Activated naive CD4-positive, alpha-beta T cell (primary cell): ENCODE results near the gene LRP11.
"Not testable (repeated sequence)": the region's sequence is repeated elsewhere in the genome, so short reads cannot be mapped to it uniquely, and the experiment has no call there.

Experiments
- DNase-seq, 4 experiments: peaks; one replicate each; lab custom pipeline; 2025; lab: John Stamatoyannopoulos, UW

Gene LRP11

DNA sequence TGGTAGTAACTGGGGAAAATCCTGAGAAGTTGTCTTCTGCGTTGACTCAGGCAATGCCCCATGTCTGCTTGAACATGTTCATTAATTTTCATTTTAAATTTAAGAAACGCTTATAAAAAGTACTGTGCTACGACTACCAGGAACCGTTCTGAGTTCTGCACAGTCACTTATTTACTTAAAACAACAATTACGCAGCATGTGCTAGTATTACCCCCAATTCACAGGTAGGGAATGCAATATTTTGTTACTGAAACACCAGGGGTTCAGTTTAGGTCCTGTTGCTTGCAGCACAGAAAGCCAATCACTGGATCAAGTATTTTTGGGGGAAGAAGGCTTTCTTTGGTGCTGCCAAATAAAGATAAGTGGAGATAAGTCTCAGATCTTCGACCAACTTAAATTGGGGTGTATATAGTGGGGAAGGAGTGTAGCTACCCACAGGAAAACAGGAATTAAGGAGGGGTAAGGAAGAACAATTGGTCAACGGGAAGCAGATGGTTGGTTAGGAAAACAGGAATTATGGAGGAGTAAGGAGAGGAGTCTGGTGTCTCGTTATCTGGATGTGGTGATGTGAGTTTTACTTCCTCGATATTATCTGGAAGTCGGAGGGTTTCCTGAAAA lies 5.2 kb upstream of the LRP11 start:
- no peak for DNase-seq

DNA sequence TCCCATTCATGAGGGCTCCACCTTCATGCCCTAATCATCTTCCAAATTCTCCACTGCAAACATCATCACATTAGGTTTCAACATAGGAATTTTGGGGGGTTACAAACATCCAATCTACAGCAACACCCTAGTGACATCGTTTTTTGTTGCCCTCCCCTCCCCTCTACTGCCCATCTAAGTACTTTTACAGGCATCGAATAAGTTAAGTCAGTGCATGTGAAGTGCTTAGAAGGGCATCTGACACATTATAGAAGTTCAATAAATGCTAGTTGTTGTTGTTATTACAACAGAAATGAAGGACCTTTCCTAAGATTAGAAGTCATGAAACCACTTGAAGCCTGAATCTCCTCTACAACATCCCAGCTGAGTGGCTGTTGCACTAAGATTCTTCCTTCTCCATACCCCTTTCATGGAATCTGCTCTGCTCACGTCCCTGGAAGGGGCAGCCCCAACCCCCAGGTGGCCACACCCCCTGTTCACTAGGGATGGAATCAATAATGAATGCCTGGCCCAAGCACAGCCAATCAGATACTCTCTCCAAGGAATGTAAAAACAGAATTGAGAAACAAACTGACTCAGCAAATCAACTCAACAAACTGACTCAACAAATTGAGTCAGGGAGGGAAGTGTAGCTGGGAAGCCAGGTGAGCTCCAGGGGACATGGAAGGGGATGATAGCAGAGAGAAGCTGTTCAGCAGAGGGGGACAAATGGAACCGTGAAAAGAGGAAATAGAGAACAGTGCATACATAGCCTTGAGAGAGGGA lies 3.9 kb upstream of the LRP11 start:
- no peak for DNase-seq

DNA sequence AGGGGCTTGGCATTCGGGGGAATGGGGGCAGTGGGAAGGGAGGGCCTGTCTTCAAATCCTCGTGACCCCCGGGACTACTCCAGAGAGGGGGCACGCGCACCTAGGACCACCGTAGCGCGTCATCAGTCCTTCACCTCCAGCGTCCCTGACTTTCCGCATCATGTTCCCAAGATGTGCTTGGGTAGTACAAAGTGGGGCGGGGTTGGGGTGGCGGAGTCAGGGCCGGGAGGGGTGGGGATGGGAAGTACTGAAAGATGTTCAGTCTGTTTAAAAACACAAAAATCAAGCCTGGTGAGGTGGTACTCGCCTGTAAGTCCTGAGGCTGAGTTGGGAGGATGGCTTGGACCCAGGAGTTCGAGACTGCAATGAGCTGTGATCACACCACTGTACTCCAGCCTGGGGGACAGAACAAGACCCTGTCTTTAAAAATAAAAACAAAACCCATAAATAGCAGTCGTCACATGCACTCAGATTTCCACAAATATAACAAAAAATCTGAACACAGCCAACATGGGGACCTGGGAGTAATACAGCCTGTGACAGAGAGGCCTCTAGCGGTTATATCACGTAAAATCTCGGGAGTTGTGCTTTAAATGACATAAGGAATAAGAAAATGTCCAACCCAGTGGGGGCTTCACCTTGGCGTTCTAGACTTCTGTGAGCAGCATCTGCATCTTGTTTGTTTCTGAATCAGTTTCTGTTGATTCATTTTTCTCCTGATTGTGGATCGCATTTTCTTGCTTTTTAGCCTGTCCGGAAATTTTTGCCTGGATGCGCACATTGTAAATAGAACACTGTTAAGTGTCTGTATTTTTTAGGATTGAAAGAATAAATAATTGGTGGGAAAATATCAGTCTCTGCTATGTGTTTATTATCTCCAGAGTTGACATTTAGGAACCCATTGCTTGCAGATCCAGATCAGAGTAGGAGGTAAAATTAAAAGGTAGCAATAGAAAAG lies 698 bp upstream of the LRP11 start:
- no peak for DNase-seq

DNA sequence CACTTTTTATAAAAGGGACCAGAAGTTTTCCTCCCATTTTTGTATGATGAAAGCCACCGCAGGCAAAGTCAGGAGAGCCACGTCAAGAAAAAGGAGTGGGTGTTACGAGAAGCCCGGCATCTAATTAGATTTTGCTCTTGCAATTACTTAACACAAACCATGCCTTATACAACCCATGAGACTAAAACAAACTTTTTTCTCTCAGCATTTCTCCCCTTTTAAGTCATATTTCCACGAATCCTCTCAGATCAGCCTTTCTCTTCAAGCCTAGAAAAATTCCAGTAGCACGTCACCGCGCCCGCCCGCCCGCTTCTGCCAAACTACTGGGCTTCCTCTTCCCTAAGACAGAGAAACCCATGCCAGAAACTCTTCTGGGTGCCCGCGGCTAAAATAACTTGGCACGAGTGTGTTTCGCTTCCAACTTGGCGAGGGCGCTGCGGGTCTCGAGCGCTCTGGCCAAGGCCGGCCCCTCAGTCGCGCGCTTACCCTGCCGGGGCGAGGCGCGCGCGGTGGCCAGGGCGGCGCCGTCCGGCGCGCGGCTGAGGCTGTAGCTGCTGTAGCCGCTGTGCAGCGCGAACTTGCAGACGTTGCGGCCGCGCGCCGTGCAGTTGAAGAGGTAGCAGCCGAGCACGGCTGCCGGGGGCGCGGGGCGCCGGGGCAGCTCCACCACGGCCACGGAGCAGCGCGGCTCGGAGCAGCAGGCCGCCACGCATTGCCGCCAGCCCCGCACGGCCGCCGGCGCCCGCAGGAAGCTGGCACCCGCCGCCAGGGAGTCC lies 1.0 kb downstream of the LRP11 start:
- peak in 1 of 4 experiments; percentile 18 for DNase-seq

DNA sequence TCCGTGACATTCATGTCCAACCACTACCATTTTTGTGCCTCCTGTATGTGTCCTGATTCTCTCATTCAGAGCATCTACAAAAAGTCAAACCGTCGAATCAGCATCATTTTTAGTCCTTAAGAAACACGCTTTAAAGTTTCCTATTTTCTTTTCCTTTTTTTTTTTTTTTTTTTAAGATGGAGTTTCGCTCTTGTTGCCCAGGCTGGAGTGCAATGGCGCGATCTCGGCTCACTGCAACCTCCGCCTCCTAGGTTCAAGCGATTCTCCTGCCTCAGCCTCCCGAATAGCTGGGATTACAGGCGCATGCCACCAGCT lies 1.8 kb downstream of the LRP11 start:
- not testable (repeated sequence) for DNase-seq

DNA sequence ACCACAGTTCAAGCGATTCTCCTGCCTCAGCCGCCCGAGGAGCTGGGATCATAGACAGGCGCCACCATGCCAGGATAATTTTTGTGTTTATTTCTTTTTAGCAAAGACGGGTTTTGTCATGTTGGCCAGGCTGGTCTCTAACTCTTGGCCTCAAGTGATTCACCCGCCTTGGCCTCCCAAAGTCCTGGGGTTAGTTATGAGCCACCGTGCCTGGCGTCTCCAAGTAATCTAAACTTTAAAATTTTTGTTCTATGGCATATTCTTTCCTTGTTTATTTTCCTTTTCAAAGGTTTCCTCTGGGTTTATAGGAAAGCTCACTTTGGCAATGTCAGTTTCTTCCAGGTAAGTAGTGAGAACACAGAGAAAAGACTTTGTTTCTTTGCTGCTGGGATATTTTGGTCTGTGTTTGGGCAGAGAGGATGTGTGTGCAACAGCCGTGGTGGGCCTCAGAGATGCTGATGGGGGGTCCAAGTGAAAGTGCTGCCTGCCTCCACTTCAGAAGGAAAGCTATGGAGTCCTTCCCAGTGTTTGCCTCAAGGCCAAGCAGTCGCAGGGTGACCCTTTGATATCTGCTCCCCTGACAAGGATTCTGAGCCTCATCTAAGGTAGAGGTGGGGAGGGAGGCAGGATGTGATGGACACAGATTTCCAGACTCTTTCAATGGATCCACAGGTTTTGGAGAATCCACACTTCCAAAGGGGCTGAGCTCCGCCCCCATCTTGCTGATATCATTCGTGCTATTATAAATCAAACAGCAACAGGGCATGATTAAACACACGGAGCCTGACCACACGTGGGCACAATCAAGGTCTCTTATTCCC lies 2.3 kb downstream of the LRP11 start:
- no peak for DNase-seq

DNA sequence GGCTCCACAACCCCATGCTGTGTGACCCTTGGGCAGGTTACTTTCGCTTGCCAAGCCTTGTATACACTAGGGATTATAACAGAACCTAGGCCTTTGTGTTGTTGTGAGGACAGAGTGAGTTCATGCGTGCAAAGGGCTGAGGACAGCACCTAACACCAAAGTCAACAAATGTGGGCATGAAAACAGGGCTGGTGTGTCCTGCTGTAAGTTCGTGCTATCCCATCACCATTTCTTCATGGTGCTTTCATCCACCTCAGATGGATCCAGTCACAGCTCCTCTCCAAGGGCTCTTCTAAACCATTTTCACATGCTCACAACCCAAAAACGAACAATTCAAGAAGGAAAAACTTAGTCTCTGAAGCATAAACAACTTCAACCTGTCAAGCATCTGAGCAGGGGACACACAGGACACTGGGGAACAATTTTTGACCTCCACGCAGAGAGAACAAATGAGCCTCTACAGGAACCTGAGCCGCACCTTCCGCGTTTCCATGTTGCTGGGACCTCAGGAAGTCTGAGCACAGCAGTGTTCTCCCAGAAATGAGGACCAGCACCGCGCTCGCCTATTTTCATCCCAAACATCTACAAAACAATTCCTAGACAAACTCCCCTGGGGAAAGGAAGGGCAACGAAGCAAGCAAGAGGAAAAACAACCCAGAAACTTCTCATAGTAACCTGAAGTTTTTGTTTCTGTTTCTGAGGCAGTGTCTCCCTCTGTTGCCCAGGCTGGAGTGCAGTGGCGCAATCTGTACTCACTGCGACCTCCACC lies 3.1 kb downstream of the LRP11 start:
- DNase-seq: no peak

DNA sequence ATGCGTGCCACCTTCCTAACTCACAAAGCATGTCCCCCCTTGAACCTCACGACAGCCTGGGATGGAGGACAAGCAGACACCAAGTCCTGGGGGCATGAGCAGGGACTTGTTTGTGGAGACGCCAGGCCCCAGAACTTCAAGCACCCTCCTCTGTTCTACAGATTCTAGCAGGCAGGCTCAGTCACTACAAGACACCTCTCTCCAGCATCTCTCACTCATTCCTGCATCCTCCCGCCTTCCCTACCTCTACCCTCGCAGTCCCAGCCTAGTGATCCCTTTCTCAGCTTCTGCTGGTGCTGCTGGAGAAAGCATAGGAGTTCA lies 3.7 kb downstream of the LRP11 start:
- DNase-seq: no peak

DNA sequence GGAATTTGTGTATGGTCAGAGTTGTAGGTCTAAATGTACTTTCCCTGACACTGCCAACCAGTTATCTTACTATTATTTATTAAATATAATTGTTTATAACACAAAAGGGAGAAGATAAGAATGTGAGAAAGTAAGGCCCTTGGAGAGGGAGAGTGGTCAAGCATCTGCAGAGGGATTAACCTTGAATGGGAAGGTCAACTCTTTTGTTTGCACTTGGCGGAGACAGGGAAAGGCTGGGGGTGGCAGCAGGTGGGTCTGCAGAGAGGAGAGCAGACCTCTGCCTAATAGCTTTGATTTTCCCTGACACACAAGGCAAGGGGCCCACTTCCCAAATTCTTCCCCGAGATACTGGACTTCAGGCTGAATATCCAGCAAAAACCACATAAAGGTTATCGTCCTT lies 4.2 kb downstream of the LRP11 start:
- no peak for DNase-seq

DNA sequence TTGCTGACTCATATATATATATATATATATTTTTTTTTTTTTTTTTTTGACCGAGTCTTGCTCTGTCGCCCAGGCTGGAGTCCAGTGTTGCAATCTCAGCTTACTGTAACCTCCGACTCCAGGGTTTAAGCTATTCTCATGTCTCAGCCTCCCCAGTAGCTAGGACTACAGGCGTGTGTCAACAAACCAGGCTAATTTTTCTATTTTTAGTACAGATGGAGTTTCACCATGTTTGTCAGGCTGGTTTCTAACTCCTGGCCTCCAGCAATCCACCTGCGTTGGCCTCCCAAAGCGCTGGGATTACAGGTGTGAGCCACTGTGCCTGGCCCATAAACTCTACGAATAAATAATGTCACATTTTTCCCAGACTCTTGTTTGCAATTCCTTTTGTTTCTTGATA lies 4.8 kb downstream of the LRP11 start:
- DNase-seq: no peak

DNA sequence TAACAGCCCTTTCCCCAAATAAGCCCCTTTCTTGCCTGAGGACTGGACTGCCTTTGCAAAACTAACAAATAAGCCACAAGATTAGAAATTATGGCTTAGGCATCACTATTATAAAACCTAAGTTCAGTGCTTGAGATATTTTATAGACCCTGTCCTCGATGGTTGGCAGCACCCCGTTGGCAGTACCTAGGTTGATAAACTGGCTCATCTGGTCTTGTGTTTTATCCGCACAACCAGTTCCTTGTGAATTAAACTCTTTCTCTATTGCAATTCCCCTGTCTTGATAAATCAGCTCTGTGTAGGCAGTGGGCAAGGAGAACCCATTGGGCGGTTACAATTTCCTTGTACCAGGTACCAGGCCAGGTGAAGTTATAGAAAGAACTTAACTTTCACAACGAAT lies 6.6 kb downstream of the LRP11 start:
- no peak for DNase-seq

DNA sequence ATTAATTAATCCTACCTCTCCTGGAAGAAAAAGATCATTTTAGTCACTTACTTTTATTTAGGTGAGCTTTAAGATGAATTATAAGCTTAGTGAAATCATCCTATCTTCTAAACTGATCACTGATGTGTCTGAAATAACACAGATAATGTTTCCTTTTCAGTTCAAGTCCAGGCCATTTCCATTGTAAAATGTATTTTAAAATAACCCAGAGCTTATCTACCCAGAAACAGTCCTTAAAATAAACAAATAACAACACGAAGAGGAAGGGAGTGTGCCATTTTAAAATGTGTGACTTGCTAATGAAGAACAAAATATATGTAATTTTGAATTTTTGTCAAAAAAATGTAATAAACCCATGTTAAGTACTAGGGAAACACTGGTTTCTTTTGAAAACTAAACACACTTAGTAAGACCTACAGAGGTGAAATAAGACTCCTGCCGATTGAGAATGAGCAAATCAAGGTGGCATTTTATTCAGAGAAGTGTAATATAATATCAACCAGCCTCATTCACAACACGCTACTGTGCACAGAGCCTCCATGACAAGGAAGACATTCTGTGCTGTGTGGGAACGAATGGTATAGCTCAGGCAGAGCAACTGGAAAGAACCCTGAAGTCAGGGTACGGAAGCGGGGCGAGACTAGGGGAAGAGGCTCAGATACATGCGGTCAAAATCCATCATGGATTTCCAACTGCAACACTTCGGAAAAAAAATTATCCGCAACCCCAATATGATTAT lies 7.7 kb downstream of the LRP11 start:
- no peak for DNase-seq

DNA sequence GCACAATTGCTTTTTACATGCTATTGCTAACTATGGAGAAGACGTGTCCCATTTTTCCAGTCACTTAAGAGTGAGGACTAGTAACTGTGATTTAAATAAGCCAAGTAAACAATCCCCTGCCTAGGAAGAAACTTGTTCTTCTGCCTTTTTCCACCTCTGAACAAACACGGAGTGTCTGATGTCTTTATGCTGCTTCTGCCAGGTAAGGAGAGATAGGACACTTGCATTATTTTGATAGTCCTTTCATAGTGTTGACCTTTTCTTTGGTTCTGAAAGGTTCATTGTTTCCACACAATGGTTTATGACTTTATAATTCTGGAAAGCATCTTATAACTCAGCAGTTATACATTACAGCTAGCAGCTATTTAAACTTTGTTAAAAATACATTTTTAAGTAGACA lies 8.4 kb downstream of the LRP11 start:
- DNase-seq: no peak

DNA sequence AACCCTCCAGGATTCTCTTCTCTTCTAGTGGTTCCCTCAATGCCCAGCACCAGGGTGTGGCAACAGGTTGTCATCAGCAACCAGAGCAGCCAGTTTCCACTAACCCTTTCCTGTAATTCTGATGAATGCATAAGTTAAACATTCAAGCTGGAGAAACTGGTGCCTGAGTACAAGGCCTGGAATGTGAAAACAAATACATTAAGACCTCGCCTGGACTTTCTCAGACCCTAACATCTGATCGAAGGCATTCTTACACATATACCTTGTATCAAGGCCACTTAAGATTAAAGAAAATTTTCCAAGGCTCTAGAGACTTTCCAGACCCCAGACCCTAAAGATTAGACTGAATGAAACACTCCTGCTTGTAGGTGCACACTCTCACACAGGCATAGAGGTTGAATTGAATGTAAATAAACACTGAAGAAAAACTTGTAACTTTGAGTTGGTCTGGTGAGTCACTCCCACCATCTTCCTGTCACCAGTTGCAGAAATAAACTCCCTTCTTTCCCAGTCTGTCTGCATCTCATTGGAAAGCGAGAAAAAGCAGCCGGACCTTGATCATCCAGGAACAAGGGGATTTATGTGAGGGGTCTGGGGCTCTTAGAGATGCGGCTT lies 9.0 kb downstream of the LRP11 start:
- DNase-seq: no peak

DNA sequence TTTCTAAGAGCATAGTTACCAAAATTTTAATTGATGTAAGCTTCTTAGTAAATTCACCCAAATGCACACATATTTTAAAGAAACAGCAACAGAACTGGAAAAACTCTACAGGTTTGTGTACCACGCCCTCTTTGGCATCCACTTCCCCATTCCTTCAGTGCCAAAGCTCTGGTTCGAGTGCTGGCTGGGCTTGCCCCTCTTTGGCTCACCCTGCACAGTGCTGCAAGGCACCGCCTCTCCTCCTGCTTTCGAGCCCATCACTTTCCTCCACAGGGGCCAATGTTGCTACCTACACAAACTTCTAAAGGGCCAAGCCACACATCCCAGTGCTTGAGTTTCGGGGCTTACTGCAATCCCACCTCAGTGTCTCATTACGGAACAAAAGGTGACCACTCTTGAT lies 9.6 kb downstream of the LRP11 start:
- no peak for DNase-seq

DNA sequence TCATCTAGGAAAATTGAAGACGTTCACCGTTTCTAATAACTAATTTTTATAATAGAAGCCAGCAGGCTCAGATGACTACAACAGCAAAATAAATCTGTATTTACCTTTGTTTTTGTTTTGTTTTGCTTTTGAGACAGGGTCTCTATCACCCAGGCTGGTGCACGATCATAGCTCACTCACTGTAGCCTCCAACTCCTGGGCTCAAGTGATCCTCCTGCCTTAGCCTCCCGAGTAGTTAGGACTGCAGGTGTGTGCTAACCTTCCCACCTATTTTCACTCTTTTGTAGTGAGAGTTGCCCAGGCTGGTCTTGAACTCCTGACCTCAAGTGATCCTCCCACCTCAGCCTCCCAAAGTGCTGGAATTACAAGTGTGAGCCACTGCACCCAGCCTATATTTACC lies 10.1 kb downstream of the LRP11 start:
- DNase-seq: not testable (repeated sequence)

DNA sequence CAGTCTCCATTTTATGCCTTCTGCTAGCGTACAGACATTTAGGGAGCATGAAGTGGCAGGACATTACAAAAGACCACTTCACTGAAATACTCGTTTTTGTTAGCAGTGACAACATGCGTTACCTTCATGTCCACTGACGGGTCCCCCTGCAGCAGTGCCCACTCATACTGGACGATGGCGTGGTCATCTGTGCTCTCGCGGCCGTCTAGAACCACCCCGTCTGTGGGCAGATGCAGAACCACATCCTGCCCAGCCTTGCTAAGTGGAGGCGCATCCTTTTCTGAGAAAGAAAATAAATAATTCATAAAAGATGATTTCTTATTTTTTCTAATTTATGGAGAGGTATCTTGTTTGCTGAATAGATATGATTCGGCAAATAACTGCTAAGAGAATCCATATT lies 11.3 kb downstream of the LRP11 start:
- DNase-seq: no peak

DNA sequence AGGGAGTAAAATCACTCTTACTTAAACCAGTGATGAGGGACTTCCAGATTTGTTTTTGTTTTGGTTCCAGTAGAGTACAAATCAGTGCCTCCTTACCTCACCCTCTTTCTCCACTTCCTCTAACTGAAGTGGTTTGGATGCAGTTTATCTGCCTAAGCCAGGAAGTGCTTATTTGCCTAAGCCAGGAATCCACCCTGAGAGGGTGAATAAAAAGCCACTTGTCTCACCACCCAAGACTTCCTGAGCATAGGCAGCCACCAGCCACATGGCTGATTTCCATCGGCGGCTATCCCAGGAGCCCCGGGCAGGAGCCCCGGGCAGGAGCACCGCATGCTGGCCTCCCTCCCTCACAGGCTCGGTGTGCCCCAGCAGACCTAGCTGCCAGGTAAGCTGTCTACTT lies 12.0 kb downstream of the LRP11 start:
- DNase-seq: no peak

DNA sequence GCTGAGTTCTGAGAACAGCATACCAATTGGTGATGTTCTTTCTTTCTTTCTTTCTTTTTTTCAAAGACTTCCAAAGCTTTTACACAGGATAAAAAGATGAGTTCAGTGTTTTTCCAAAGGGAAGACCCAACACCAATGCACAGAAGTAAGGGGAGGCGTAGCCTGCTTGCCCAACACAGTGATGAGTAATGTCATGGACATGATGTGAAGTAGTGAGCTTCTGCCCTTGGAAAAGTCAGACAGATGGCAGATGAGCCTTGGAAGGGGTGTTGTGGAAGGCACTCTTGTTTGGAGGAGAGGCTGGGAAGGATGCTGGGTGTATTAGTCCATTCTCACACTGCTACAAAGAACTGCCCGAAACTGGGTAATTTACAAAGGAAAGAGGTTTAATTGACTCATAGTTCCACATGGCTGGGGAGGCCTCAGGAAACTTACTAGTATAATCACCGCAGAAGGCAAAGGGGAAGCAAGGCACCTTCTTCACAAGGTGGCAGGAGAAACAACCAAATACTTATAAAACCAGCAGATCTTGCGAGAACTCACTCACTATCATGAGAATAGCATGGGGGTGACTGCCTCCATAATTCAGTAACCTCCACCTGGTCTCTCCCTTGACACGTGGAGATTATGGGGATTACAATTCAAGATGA lies 12.6 kb downstream of the LRP11 start:
- no peak for DNase-seq
